Vagina (tissue), 2 donors: ENCODE measurements around the gene TEC. TPM values are rescaled to one million over a fixed set of nuclear protein-coding genes. Genes with fewer than 3 reads are reported as not detected.

ENCODE experiments used
- DNase-seq, 2 donors: peaks; one replicate each; pipeline ENCODE4 v3.0.0-alpha.2; 2017; ENCODE audit errors: extremely low spot score in 2 of 2
- H3K27ac ChIP-seq: fragments of 200-600 bp; sonication (generic); one replicate; pipeline ENCODE4 v1.5.1; 2019
- H3K27me3 ChIP-seq: fragments of 200-600 bp; sonication (generic); one replicate; pipeline ENCODE4 v1.5.1; 2019
- H3K36me3 ChIP-seq, 2 donors: fragments of 200-600 bp; sonication (generic); one replicate each; pipeline ENCODE4 v1.5.1; 2017 to 2019
- H3K4me1 ChIP-seq: fragments of 200-600 bp; sonication (generic); one replicate; pipeline ENCODE4 v1.5.1; 2019
- H3K4me3 ChIP-seq, 2 donors: fragments of 200-600 bp; sonication (generic); 1 replicate in 1 of 2; 2 replicates in 1 of 2; pipeline ENCODE4 v1.5.1; 2016 to 2019
- H3K9me3 ChIP-seq: fragments of 200-600 bp; sonication (generic); one replicate; pipeline ENCODE4 v1.5.1; 2019
- CTCF ChIP-seq, 3 experiments: fragments of 450-650 bp in 2 of 3; fragments of 200-600 bp in 1 of 3; sonication (generic) in 1 of 3; IDR thresholded peaks; one replicate each; pipeline ENCODE4 v1.5.1; 2017 to 2019; ENCODE audit warnings: antibody characterized with exemption in 3 of 3, mild to moderate bottlenecking in 2 of 3, moderate library complexity in 2 of 3
- POLR2A ChIP-seq, 2 donors: fragments of 450-650 bp; IDR thresholded peaks; one replicate each; pipeline ENCODE4 v1.6.1; 2017; ENCODE audit warnings: antibody characterized with exemption in 2 of 2, mild to moderate bottlenecking in 2 of 2, moderate library complexity in 2 of 2
- POLR2AphosphoS5 ChIP-seq, 2 donors: sonication (generic); formaldehyde crosslinking; IDR thresholded peaks; one replicate each; pipeline ENCODE4 v1.9.0; 2017; ENCODE audit warnings: antibody characterized with exemption in 2 of 2, mild to moderate bottlenecking in 2 of 2, low read depth in 1 of 2; ENCODE audit not compliant: insufficient read depth in 1 of 2
- intact Hi-C: fragments of 100-400 bp; cut with DNase I; formaldehyde crosslinking; loops from one replicate; pipeline ENCODE4 v1.15.1; 2023
- total RNA-seq: library from RNA; depleted of rRNA; stranded (reverse); fragments of >200 nt; gene quantifications from one replicate; pipeline ENCODE4 v1.2.3, GENCODE V29; 2016

The TEC gene
- total RNA-seq, 1 donor from 2014 or later, result 9.3 TPM

- Histone ChIP-seq H3K9me3 (no peaks in the 10 kb centered on the region), H3K27me3 (no peaks in the 10 kb centered on the region), H3K4me1 (peaks cover 15% of the 10 kb centered on the region), H3K4me3 (no peak overlapping the region), H3K36me3 (no peaks in the 10 kb centered on the region), H3K27ac (no peak overlapping the region)
- DNase-seq, result no peak
- intact Hi-C loops, result no loop called here
- TF ChIP-seq POLR2AphosphoS5 (IDR thresholded peaks at IDR 0.05; ENCODE audit: insufficient read depth in 1 of 2, low read depth in 1 of 2) (no peak), CTCF (IDR thresholded peaks at IDR 0.05) (no peak), POLR2A (IDR thresholded peaks at IDR 0.05) (no peak)
Measured at GRCh38 chr4:48267574-48267973, 2.1 kb downstream of the TEC start.

GRCh38 chr4:48266781-48267180, 2.9 kb downstream of the TEC start:
- intact Hi-C loops, result no loop called here
- Histone ChIP-seq H3K27me3 (no peaks in the 10 kb centered on the region), H3K4me3 (no peak overlapping the region)

GRCh38 chr4:48262926-48263325, 6.7 kb downstream of the TEC start:
- H3K9me3 ChIP-seq, result no peaks in the 10 kb centered on the region
- no peak overlapping the region for H3K4me3 ChIP-seq
- H3K27ac ChIP-seq, result no peak overlapping the region
- no peak for DNase-seq
- H3K27me3 ChIP-seq, result no peaks in the 10 kb centered on the region
- no peaks in the 10 kb centered on the region for H3K36me3 ChIP-seq
- intact Hi-C loops, result no loop called here
- H3K4me1 ChIP-seq, result no peaks in the 10 kb centered on the region
- TF ChIP-seq POLR2AphosphoS5 (IDR thresholded peaks at IDR 0.05; ENCODE audit: insufficient read depth in 1 of 2, low read depth in 1 of 2), result no peak
- no peak for TF ChIP-seq POLR2A (IDR thresholded peaks at IDR 0.05)
- TF ChIP-seq CTCF (IDR thresholded peaks at IDR 0.05), result no peak

More at GRCh38 chr4:48266781-48267180, 2.9 kb downstream of the TEC start:
- no peak for DNase-seq
- TF ChIP-seq POLR2AphosphoS5 (IDR thresholded peaks at IDR 0.05; ENCODE audit: insufficient read depth in 1 of 2, low read depth in 1 of 2) (no peak), CTCF (IDR thresholded peaks at IDR 0.05) (no peak), POLR2A (IDR thresholded peaks at IDR 0.05) (no peak)
- Histone ChIP-seq H3K9me3 (no peaks in the 10 kb centered on the region), H3K27ac (no peak overlapping the region), H3K4me1 (peaks cover 15% of the 10 kb centered on the region), H3K36me3 (no peaks in the 10 kb centered on the region)

- DNase-seq, result no peak
- no peaks in the 10 kb centered on the region for H3K36me3 ChIP-seq
- H3K27ac ChIP-seq, result no peak overlapping the region
- H3K9me3 ChIP-seq, result no peaks in the 10 kb centered on the region
- intact Hi-C loops, result no loop called here
- TF ChIP-seq POLR2A (IDR thresholded peaks at IDR 0.05), result no peak
- no peak for TF ChIP-seq POLR2AphosphoS5 (IDR thresholded peaks at IDR 0.05; ENCODE audit: insufficient read depth in 1 of 2, low read depth in 1 of 2)
- no peaks in the 10 kb centered on the region for H3K27me3 ChIP-seq
- H3K4me3 ChIP-seq, result no peak overlapping the region
- no peaks in the 10 kb centered on the region for H3K4me1 ChIP-seq
Measured at GRCh38 chr4:48262484-48262883, 7.2 kb downstream of the TEC start.

GRCh38 chr4:48261281-48261680, 8.4 kb downstream of the TEC start:
- intact Hi-C loops, result no loop called here
- Histone ChIP-seq H3K4me1 (no peaks in the 10 kb centered on the region), H3K4me3 (no peak overlapping the region), H3K27me3 (no peaks in the 10 kb centered on the region), H3K36me3 (no peaks in the 10 kb centered on the region), H3K27ac (no peak overlapping the region), H3K9me3 (no peaks in the 10 kb centered on the region)
- no peak for DNase-seq
- TF ChIP-seq POLR2AphosphoS5 (IDR thresholded peaks at IDR 0.05; ENCODE audit: insufficient read depth in 1 of 2, low read depth in 1 of 2) (no peak), POLR2A (IDR thresholded peaks at IDR 0.05) (no peak), CTCF (IDR thresholded peaks at IDR 0.05) (no peak)
